HUES64 (cell line): ENCODE measurements around the gene EIF2B1.
A peak's percentile ranks its signal among the peaks of the same experiment; 100 is the strongest.
"Not testable (repeated sequence)": the region's sequence is repeated elsewhere in the genome, so short reads cannot be mapped to it uniquely, and the experiment has no call there.

Source experiments
- H3K27ac ChIP-seq: 2 replicates; pipeline ENCODE4 v1.7.0; 2013; ENCODE audit warnings: low read depth, low read length, inconsistent platforms
- H3K27me3 ChIP-seq: 2 replicates; pipeline ENCODE4 v1.6.1; 2013; ENCODE audit warnings: mild to moderate bottlenecking, low read length; ENCODE audit not compliant: insufficient read depth
- H3K36me3 ChIP-seq: 2 replicates; pipeline ENCODE4 v1.6.1; 2013; ENCODE audit warnings: mild to moderate bottlenecking, low read length; ENCODE audit not compliant: insufficient read depth
- H3K4me1 ChIP-seq: 2 replicates; pipeline ENCODE4 v1.6.1; 2013; ENCODE audit warnings: mild to moderate bottlenecking, low read length, moderate library complexity; ENCODE audit not compliant: insufficient read depth
- H3K4me3 ChIP-seq: 2 replicates; pipeline ENCODE4 v1.5.1; 2013; ENCODE audit warnings: mild to moderate bottlenecking, low read length, moderate library complexity
- H3K9ac ChIP-seq: 2 replicates; pipeline ENCODE4 v1.6.1; 2013; ENCODE audit warnings: mild to moderate bottlenecking, low read depth, low read length
- H3K9me3 ChIP-seq: 2 replicates; pipeline ENCODE4 v1.6.1; 2013; ENCODE audit warnings: low read depth, low read length; ENCODE audit not compliant: insufficient read depth
- WGBS: fragments of 150-250, 120-280 bp; methylation state at CpG from one replicate; pipeline ENCODE4 v1.1.7; 2013; ENCODE audit warnings: missing lambda C conversion rate; 5-methylcytosine and 5-hydroxymethylcytosine counted together

Gene EIF2B1

DNA sequence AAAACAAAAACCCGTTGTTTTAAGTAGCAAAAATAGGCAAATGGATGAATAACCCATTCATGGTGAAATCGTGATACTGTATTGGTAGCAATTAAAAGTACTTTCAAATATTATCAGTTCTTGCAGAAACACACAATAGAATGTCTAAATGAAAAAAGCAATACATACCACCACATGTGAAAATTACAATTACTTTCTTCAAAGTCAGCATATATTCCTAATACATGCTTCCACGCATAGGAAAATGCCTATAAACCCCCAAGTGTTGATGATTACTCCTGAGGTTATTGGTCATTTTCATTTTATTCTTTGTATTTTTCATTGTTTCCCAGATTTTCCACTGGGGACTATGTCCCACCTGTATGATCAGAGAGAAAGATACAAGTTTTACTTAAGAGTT, 16.3 kb downstream of the EIF2B1 start:
- no peaks in the 10 kb centered on the region for H3K4me1 ChIP-seq
- no peaks in the 10 kb centered on the region for H3K9me3 ChIP-seq
- WGBS = 94% methylated on average over 3 of the region's 3 CpGs
- peaks cover 97% of the 10 kb centered on the region for H3K36me3 ChIP-seq
- H3K9ac ChIP-seq = no peak overlapping the region
- no peak overlapping the region for H3K27ac ChIP-seq
- no peaks in the 10 kb centered on the region for H3K27me3 ChIP-seq
- no peak overlapping the region for H3K4me3 ChIP-seq

DNA sequence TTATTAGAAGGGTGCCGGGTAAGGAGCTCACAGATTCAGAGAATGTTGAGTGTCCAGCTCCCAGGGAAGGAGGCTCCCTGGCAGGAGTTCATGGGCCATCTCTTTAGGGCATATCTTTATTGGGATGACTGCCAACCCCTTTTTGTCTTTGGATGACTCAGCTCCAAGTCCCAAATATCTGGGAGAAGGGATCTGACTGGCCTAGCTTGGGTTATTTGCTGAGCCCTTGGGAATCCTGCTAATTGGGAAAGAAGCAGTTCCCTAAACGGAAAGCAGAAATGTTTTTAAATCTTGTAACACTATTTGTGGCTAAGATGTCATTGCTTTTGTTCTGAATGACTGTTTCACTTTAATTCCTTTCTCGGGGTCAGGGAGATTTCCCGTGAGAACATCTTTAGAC, 19.0 kb downstream of the EIF2B1 start:
- H3K4me3 ChIP-seq = no peak overlapping the region
- no peak overlapping the region for H3K9ac ChIP-seq
- H3K27me3 ChIP-seq = no peaks in the 10 kb centered on the region
- 97% methylated on average over 4 of the region's 4 CpGs for WGBS
- no peaks in the 10 kb centered on the region for H3K4me1 ChIP-seq
- no peaks in the 10 kb centered on the region for H3K9me3 ChIP-seq
- H3K27ac ChIP-seq = no peak overlapping the region
- peaks cover 95% of the 10 kb centered on the region for H3K36me3 ChIP-seq

DNA sequence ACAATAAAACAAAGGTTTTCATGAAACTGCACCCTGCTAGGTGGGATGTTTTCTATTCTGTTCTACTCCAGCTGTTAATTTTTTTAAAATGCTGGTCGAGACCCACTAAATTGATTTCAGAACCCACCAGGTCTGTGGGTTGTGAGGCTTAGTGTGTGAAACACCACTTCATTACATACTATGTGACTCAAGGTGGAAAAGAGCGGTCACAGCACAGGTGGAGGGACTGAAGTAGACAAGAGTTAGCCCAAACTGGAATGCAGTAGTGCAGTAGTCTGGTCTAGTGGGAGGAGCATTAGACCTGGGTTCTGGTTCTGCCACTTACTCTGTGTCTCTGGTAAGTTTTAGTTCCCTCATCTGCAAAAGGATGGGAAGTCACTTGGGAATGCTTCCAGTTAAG, 19.4 kb downstream of the EIF2B1 start:
- Histone ChIP-seq H3K36me3 (peaks cover 95% of the 10 kb centered on the region), H3K4me1 (no peaks in the 10 kb centered on the region), H3K4me3 (no peak overlapping the region), H3K9me3 (no peaks in the 10 kb centered on the region), H3K9ac (no peak overlapping the region), H3K27ac (no peak overlapping the region), H3K27me3 (no peaks in the 10 kb centered on the region)
- WGBS = 92% methylated on average over 2 of the region's 2 CpGs

DNA sequence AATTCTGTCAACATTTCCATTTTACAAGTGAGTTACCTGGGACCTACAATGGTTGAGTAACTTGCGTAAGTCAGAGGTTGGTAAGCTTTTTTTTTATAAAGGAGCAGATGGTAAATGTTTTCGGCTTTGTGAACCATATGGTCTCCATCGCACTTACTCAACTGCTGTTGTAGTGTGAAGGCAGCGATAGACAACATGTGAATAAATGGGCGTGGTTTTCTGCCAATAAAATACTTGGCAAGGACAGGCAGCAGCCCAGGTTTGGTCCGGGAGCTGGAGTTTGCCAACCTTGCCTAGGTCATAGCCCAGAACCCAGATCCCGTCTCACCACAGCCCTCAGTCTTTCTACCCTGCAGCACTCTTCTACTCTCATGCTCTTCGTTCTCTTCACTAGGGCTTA, 25.3 kb downstream of the EIF2B1 start:
- no peak overlapping the region for H3K27ac ChIP-seq
- no peaks in the 10 kb centered on the region for H3K27me3 ChIP-seq
- WGBS = 97% methylated on average over 7 of the region's 8 CpGs
- no peak overlapping the region for H3K4me3 ChIP-seq
- no peaks in the 10 kb centered on the region for H3K4me1 ChIP-seq
- no peaks in the 10 kb centered on the region for H3K9me3 ChIP-seq
- H3K36me3 ChIP-seq = peaks cover 95% of the 10 kb centered on the region
- H3K9ac ChIP-seq = no peak overlapping the region

DNA sequence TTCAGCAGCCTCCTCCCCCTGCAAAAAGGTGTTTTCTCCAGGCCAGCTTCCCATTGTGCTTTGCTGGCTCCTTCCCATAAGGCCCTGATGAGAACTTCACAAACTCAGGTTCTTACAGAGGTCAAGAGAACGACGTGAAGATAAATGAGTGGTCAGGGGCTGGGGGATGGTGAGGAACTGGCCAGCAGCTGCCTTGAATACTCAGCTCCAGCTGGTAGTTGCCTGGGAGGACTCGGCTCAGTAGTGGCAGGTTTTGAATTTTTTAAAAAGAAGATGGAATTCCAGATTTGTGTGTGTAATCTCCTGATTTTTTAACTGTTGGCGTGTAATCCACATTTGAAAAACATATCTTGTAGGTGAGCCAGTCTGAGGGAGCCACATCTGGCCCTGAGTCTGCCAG, 25.7 kb downstream of the EIF2B1 start:
- no peaks in the 10 kb centered on the region for H3K9me3 ChIP-seq
- peaks cover 90% of the 10 kb centered on the region for H3K36me3 ChIP-seq
- no peaks in the 10 kb centered on the region for H3K27me3 ChIP-seq
- H3K4me1 ChIP-seq = no peaks in the 10 kb centered on the region
- 93% methylated on average over 4 of the region's 4 CpGs for WGBS
- no peak overlapping the region for H3K4me3 ChIP-seq
- no peak overlapping the region for H3K9ac ChIP-seq
- H3K27ac ChIP-seq = no peak overlapping the region

DNA sequence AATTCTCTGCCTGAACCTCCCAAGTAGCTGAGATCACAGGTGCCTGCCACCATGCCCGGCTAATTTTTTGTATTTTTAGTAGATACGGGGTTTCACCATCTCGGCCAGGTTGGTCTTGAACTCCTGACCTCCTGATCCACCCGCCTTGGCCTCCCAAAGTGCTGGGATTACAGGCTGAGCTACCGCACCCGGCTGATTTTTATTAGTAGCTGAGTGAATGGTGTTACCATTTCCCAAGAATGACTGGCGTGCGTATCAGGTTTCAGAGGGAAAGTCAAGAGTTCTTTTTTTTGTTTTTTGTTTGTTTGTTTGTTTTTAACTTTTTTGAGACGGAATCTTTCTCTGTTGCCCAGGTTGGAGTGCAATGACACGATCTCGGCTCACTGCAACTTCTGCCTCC, 30.0 kb downstream of the EIF2B1 start:
- not testable (repeated sequence) for H3K27ac ChIP-seq, H3K9ac ChIP-seq, H3K4me1 ChIP-seq, H3K9me3 ChIP-seq, H3K27me3 ChIP-seq
- 95% methylated on average over 11 of the region's 11 CpGs for WGBS
- peaks cover 52% of the 10 kb centered on the region for H3K36me3 ChIP-seq
- H3K4me3 ChIP-seq = peak overlapping the region; percentile 95

DNA sequence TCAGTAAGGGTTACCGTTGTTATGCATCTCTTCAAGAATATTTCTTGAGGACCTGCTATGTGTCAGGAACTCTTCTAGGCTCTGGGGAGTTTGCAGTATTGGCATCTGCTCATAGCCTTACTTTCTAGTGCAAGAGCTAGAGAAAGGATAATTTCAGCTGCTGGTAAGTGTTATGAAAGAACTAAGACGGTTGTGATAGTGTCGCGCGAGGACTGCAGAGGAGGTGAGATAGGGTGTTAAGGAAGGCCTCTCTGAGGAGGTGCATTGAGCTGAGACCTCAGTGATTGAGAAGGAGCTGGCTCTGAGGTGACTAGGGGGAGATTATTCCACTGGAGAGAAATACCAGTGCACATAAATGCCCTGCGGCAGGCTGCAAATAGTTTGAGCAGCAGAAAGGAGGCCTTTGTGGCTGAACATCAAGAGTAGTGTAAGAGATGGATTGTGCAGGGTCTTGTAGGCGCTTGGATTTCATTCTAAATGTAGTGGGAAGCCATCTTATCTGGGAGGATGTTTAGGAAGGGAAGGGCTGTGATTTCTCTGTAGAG, 30.8 kb downstream of the EIF2B1 start:
- 17% methylated on average over 7 of the region's 7 CpGs for WGBS

DNA sequence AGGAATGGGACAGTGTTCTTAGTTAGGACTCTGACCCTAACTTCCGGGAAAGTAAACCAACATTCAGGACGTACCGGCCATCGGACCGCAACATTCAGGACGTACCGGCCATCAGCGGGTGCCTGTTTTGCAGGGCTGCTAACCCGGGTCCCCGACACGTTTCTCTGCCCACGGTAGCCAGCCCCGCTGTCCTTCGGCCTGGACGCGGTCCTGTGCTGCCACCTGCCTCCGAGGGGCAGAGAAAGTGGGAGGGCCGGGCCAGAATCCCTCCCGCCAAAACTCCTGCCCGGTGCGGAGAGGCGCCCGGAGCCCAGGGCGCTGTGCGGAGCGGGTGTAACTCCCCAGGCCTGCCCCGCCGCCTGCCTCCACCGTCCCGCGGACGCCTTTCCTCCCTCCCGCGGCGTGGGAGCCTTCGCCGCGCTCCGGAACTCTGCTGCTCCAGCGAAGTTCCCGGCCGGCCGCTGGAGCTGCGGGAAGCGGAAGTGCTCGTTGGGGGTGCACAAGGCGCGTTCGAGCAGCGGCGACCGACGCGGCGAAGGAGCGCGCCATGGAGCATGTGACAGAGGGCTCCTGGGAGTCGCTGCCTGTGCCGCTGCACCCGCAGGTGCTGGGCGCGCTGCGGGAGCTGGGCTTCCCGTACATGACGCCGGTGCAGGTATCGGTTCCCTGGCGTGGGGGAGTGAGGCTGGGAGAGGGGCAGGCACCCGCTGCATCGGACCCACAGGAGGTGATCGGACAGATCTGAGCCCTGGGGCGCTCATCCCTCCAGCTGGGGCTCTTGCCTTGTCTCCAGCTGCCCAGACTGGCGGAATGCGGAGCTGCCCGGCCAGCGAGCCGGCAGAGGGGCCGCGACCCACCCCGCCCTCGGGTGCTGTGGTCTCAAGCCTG, 31.6 kb downstream of the EIF2B1 start, which contains the start of gene DDX55:
Gene DDX55 (plus strand): TSS at position 498 of the 888 bp plus-strand sequence. CDS start 50 bp downstream, at position 548.
- no peaks in the 10 kb centered on the region for H3K4me1 ChIP-seq
- H3K36me3 ChIP-seq = peaks cover 52% of the 10 kb centered on the region
- peak within 1 kb of the TSS; percentile 91 for H3K9ac ChIP-seq
- peak within 1 kb of the TSS; percentile 95 for H3K4me3 ChIP-seq
- no peaks in the 10 kb centered on the region for H3K9me3 ChIP-seq
- peak within 1 kb of the TSS; percentile 87 for H3K27ac ChIP-seq
- H3K27me3 ChIP-seq = no peaks in the 10 kb centered on the region
- under 1% methylated on average over 81 of the region's 81 CpGs for WGBS

More for the DNA sequence above, 30.8 kb downstream of the EIF2B1 start:
- Histone ChIP-seq H3K36me3 (peaks cover 52% of the 10 kb centered on the region), H3K27ac (no peak overlapping the region), H3K27me3 (no peaks in the 10 kb centered on the region), H3K4me1 (no peaks in the 10 kb centered on the region), H3K9me3 (no peaks in the 10 kb centered on the region), H3K9ac (peak overlapping the region; percentile 91), H3K4me3 (peak overlapping the region; percentile 95)

DNA sequence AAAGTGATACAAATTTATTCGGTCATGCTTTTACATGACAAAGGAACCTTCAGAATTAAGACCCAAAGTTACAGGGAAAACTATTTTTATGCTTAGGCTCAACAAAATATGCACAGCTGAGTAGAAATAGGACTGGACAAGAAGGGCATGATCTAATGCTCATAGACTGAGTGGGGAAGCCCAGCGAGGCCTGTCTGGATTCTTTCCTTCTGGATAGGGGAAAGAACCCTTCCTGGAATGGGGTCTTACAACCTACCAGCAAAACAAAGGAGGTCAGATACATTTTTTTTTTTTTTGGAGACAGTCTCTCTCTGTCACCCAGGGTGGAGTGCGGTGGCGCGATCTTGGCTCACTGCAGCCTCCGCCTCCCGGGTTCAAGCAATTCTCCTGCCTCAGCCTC, 33.8 kb downstream of the EIF2B1 start:
- Histone ChIP-seq H3K27ac (no peak overlapping the region), H3K9me3 (no peaks in the 10 kb centered on the region), H3K27me3 (no peaks in the 10 kb centered on the region), H3K36me3 (peaks cover 51% of the 10 kb centered on the region), H3K9ac (no peak overlapping the region), H3K4me1 (no peaks in the 10 kb centered on the region), H3K4me3 (no peak overlapping the region)
- WGBS = 98% methylated on average over 7 of the region's 7 CpGs

DNA sequence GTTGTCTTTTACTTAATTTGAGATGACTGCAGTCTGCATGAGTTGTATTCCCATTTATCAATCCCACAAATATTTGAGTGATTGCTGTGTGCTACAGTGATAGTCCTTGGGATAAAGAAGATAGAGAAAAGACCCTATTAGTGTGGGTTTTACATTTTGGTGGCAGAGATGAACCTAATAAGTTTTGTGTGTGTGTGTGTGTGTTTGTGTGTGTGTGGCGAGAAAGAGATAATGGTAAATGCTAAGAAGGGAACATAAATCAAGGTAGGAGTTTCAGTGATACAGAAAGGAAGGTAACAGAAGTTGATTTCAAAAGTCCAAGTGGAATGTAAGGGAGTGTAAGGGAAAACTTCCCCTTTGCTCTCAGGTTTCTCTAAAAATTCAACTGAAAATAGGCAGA, 34.2 kb downstream of the EIF2B1 start:
- Histone ChIP-seq H3K4me1 (no peaks in the 10 kb centered on the region), H3K9me3 (no peaks in the 10 kb centered on the region), H3K36me3 (peaks cover 48% of the 10 kb centered on the region), H3K27me3 (no peaks in the 10 kb centered on the region), H3K4me3 (no peak overlapping the region), H3K9ac (no peak overlapping the region), H3K27ac (no peak overlapping the region)
- WGBS = 89% methylated on average over 1 of the region's 1 CpG

DNA sequence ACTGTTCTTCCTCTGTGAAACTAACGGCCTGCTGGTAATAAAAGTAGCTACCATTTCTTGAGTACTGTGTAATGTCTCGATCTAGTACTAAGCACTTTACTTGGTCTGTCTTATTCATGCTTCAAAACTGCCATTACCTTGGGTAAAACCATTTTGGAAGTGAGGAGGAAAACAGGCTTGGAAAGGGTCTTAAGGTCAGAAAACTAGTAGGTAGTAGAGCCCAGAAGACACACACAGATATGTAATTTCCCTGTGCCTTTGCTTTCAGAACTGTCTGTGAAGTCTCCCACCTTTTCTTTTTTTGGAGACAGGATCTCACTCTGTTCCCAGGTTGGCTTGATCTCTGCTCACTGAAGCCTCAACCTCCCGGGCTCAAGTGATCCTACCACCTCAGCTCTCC, 35.0 kb downstream of the EIF2B1 start:
- no peak overlapping the region for H3K4me3 ChIP-seq
- 87% methylated on average over 3 of the region's 3 CpGs for WGBS
- H3K9ac ChIP-seq = no peak overlapping the region
- H3K9me3 ChIP-seq = no peaks in the 10 kb centered on the region
- H3K27ac ChIP-seq = no peak overlapping the region
- H3K36me3 ChIP-seq = peaks cover 48% of the 10 kb centered on the region
- H3K27me3 ChIP-seq = no peaks in the 10 kb centered on the region
- H3K4me1 ChIP-seq = no peaks in the 10 kb centered on the region
